Neural progenitor cell (in vitro differentiated cells): Measurements from ENCODE around the gene MARCHF5.

ENCODE experiments used
- CTCF ChIP-seq: fragments of 200-600 bp; sonication (generic); IDR thresholded peaks from 2 replicates; pipeline ENCODE4 v1.5.1; 2017; ENCODE audit warnings: antibody characterized with exemption, mild to moderate bottlenecking
- EZH2 ChIP-seq: fragments of 200-600 bp; sonication (generic); IDR thresholded peaks from 2 replicates; pipeline ENCODE4 v1.6.1; 2017; ENCODE audit warnings: antibody characterized with exemption, mild to moderate bottlenecking, moderate library complexity
- EZH2phosphoT487 ChIP-seq: fragments of 200-600 bp; sonication (generic); IDR thresholded peaks from 2 replicates; pipeline ENCODE4 v1.6.1; 2017; ENCODE audit warnings: antibody characterized with exemption

GRCh38 chr10:92381543-92381954 is 90.6 kb downstream of the MARCHF5 start:
- TF ChIP-seq CTCF = no peak
- TF ChIP-seq EZH2 = no peak
- no peak for TF ChIP-seq EZH2phosphoT487
